HCT116 (cell line): ENCODE data around the gene ARHGEF11. TPM values are rescaled to one million over a fixed set of nuclear protein-coding genes. Genes with fewer than 3 reads are reported as not detected.

ENCODE experiments used
- ATAC-seq: fragments of 200-7000 bp; cut with Tn5 transposase; 2 replicates; pipeline ENCODE4 v1.9.1; 2020; ENCODE audit warnings: mild to moderate bottlenecking, moderate library complexity
- BruUV-seq: library from RNA; stranded (reverse); fragments of 400-500 nt; replicated peaks from 2 replicates; lab custom pipeline; 2021; lab: Mats Ljungman, UMichigan
- CTCF ChIA-PET: fragments of 300-600 bp; sonication (Branson Sonifier 250); formaldehyde crosslinking; loops from one replicate; lab custom pipeline; 2021; ENCODE audit warnings: antibody characterized with exemption; lab: Charles Lee
- POLR2A ChIA-PET: fragments of 300-600, 350-600 bp; sonication (Branson Sonifier 250); formaldehyde crosslinking; loops from one replicate; lab custom pipeline; 2021; ENCODE audit warnings: antibody characterized with exemption; lab: Charles Lee
- RAD21 ChIA-PET, 2 experiments: fragments of 300-600 bp; sonication (Branson Sonifier 250); formaldehyde crosslinking; loops; one replicate each; lab custom pipeline; 2023; ENCODE audit warnings: low total read pairs in 2 of 2; ENCODE audit not compliant: uncharacterized antibody in 2 of 2, unreplicated experiment in 2 of 2, low non-redundant PET in 1 of 2; lab: Charles Lee
- DNase-seq: peaks from one replicate; pipeline ENCODE4 v3.0.0-alpha.2; 2010; ENCODE audit warnings: low read depth, low spot score
- H2AFZ ChIP-seq: fragments of 200-600 bp; shearing (Covaris generic), sonication (generic); 2 replicates; pipeline ENCODE4 v1.6.1; 2017; ENCODE audit warnings: low read depth, mixed run types, mixed read lengths, antibody characterized with exemption, low read length; ENCODE audit not compliant: poor library complexity, severe bottlenecking
- H3K27ac ChIP-seq: 2 replicates; pipeline ENCODE4 v1.5.1; 2012; ENCODE audit warnings: low read depth, low read length
- H3K27me3 ChIP-seq: fragments of 200-600 bp; sonication (generic); 2 replicates; pipeline ENCODE4 v1.6.1; 2016; ENCODE audit warnings: mixed run types, low read length, mixed read lengths; ENCODE audit not compliant: insufficient read depth
- H3K36me3 ChIP-seq, 2 experiments: fragments of 200-500 bp in 1 of 2; fragments of 200-600 bp in 1 of 2; sonication (Bioruptor generic) in 1 of 2; sonication (generic) in 1 of 2; 2 replicates each; pipeline versions ENCODE4 v1.5.1 to v1.6.1; 2014 to 2016; ENCODE audit warnings: low read length in 2 of 2, inconsistent platforms in 1 of 2, mixed read lengths in 1 of 2, mixed run types in 1 of 2; ENCODE audit not compliant: insufficient read depth in 2 of 2, control insufficient read depth in 1 of 2
- H3K4me1 ChIP-seq, 2 experiments: fragments of 200-600 bp in 1 of 2; sonication (generic) in 1 of 2; 2 replicates each; pipeline versions ENCODE4 v1.5.1 to v1.6.1; 2012 to 2017; ENCODE audit warnings: low read length in 2 of 2, inconsistent platforms in 1 of 2, mild to moderate bottlenecking in 1 of 2, mixed read lengths in 1 of 2, mixed run types in 1 of 2, moderate library complexity in 1 of 2; ENCODE audit not compliant: insufficient read depth in 2 of 2, control insufficient read depth in 1 of 2
- H3K4me2 ChIP-seq: fragments of 200-600 bp; sonication (generic); 2 replicates; pipeline ENCODE4 v1.6.1; 2017; ENCODE audit warnings: mixed run types, low read length, mixed read lengths
- H3K4me3 ChIP-seq, 2 experiments: fragments of 200-600 bp in 1 of 2; sonication (generic) in 1 of 2; replicated peaks in 1 of 2; 2 replicates each; pipeline ENCODE4 v1.5.1; 2011 to 2016; ENCODE audit warnings: low read length in 2 of 2, control low read depth in 1 of 2, low read depth in 1 of 2, mild to moderate bottlenecking in 1 of 2, mixed read lengths in 1 of 2, mixed run types in 1 of 2
- H3K79me2 ChIP-seq: fragments of 200-600 bp; sonication (generic); 2 replicates; pipeline ENCODE4 v1.6.1; 2017; ENCODE audit warnings: mild to moderate bottlenecking, mixed run types, low read length, moderate library complexity, mixed read lengths; ENCODE audit not compliant: insufficient read depth
- H3K9ac ChIP-seq: fragments of 200-600 bp; sonication (generic); 2 replicates; pipeline ENCODE4 v1.6.1; 2016; ENCODE audit warnings: low read length, mixed read lengths
- H3K9me2 ChIP-seq: fragments of 200-600 bp; sonication (generic), shearing (Covaris generic); 2 replicates; pipeline ENCODE4 v1.6.1; 2017; ENCODE audit warnings: mixed run types, mild to moderate bottlenecking, moderate library complexity; ENCODE audit not compliant: insufficient read depth
- H3K9me3 ChIP-seq, 2 experiments: fragments of 200-500 bp in 1 of 2; fragments of 200-600 bp in 1 of 2; sonication (Bioruptor generic) in 1 of 2; sonication (generic) in 1 of 2; 2 replicates each; pipeline ENCODE4 v1.6.1; 2014 to 2017; ENCODE audit warnings: low read length in 2 of 2, mixed read lengths in 2 of 2, inconsistent platforms in 1 of 2, low read depth in 1 of 2, mild to moderate bottlenecking in 1 of 2, mixed run types in 1 of 2, moderate library complexity in 1 of 2; ENCODE audit not compliant: control insufficient read depth in 1 of 2, insufficient read depth in 1 of 2
- H4K20me1 ChIP-seq: fragments of 200-600 bp; sonication (generic), shearing (Covaris generic); 2 replicates; pipeline ENCODE4 v1.6.1; 2017; ENCODE audit warnings: mixed run types, mild to moderate bottlenecking, moderate library complexity; ENCODE audit not compliant: insufficient read depth
- ELF1 ChIP-seq: IDR thresholded peaks from 2 replicates; pipeline ENCODE4 v1.6.1; 2012; ENCODE audit warnings: low read depth, borderline replicate concordance
- EZH2 ChIP-seq: fragments of 200-600 bp; sonication (generic); IDR thresholded peaks from 2 replicates; pipeline ENCODE4 v1.6.1; 2017; ENCODE audit warnings: antibody characterized with exemption, mixed run types
- JUND ChIP-seq: IDR thresholded peaks from 2 replicates; pipeline ENCODE4 v1.6.1; 2012
- POLR2AphosphoS5 ChIP-seq: IDR thresholded peaks from 2 replicates; pipeline ENCODE4 v1.6.1; 2011; ENCODE audit warnings: mild to moderate bottlenecking, low read depth, low read length, moderate library complexity
- SIN3A ChIP-seq: IDR thresholded peaks from 2 replicates; pipeline ENCODE4 v1.6.1; 2012; ENCODE audit warnings: low read depth
- SRF ChIP-seq: IDR thresholded peaks from 2 replicates; pipeline ENCODE4 v1.6.1; 2012; ENCODE audit warnings: low read depth
- TCF7L2 ChIP-seq: IDR thresholded peaks from 2 replicates; pipeline ENCODE4 v1.7.0; 2011; ENCODE audit warnings: borderline replicate concordance, inconsistent platforms; ENCODE audit not compliant: insufficient read depth, insufficient read length; ENCODE audit errors: extremely low read depth
- YY1 ChIP-seq: IDR thresholded peaks from 2 replicates; pipeline ENCODE4 v1.6.1; 2011; ENCODE audit warnings: low read length, low read depth, moderate library complexity, mild to moderate bottlenecking; ENCODE audit not compliant: insufficient replicate concordance; ENCODE audit errors: extremely low read depth
- ZFX ChIP-seq: fragments of 450-650 bp; IDR thresholded peaks from 2 replicates; pipeline ENCODE4 v1.6.1; 2017
- ZNF274 ChIP-seq: fragments of 200-500 bp; sonication (Bioruptor generic); IDR thresholded peaks from 2 replicates; pipeline ENCODE4 v1.6.1; 2014; ENCODE audit warnings: mild to moderate bottlenecking, low read depth, low read length, inconsistent platforms
- intact Hi-C: fragments of 100-400 bp; cut with micrococcal nuclease; formaldehyde crosslinking; loops from 2 replicates; pipeline ENCODE4 v1.10.0; 2022
- total RNA-seq: library from RNA; stranded (reverse); gene quantifications from one replicate; pipeline ENCODE4 v1.2.1, GENCODE V29; 2021; ENCODE audit not compliant: unreplicated experiment
- TF ChIP-seq, protein P1 (sequence below): IDR thresholded peaks from 2 replicates; pipeline ENCODE4 v1.6.1; 2012
- TF ChIP-seq, protein P2 (sequence below): IDR thresholded peaks from 2 replicates; pipeline ENCODE4 v1.6.1; 2012; ENCODE audit warnings: low read depth

ARHGEF11 gene
- total RNA-seq, 1 experiment from 2014 or later = 28.9 TPM

DNA sequence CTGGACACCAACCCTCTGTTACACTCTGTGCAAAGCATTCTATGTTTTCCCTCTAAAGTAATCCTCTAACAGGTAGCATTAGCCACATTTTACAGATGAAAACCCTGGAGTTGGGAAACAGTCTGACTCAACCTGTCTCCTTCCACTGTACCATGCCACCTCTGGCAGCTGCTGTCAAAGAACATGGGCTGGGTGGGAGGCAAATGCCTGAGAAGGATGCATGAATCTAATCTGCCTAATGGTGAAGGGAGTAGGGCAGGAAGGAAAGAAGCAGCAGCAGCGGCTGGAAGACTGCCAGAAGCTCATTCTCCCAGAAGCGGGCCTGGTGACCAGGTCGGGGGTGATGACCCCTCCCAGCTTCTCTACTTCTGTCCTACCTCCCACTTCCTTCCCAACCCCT, 103.4 kb downstream of the ARHGEF11 start:
- H3K4me2 ChIP-seq = no peak overlapping the region
- no peak for ATAC-seq
- intact Hi-C loops = no loop called here
- CTCF ChIA-PET = no interaction called here
- DNase-seq = no peak
- TF ChIP-seq SIN3A (no peak), ZFX (no peak), EZH2 (no peak)
- TF ChIP-seq, protein P1, sequence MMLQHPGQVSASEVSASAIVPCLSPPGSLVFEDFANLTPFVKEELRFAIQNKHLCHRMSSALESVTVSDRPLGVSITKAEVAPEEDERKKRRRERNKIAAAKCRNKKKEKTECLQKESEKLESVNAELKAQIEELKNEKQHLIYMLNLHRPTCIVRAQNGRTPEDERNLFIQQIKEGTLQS = no peak
- TF ChIP-seq, all 23 proteins: peak for 0
- Histone ChIP-seq H3K27ac (no peak overlapping the region), H3K4me3 (no peak overlapping the region), H3K4me1 (peaks cover 0 to 7% of the 10 kb centered on the region in 2 experiments; a peak in 1 of 4 replicates), H3K9me2 (no peaks in the 10 kb centered on the region), H3K27me3 (no peaks in the 10 kb centered on the region), H3K79me2 (no peaks in the 10 kb centered on the region), H2AFZ (no peak overlapping the region), H3K9me3 (no peaks in the 10 kb centered on the region), H3K36me3 (peaks cover 16 to 23% of the 10 kb centered on the region in 2 experiments), H4K20me1 (no peaks in the 10 kb centered on the region), H3K9ac (no peak overlapping the region)
- ChIA-PET POLR2A (no interaction called here), RAD21 (no interaction called here)
- BruUV-seq = no TSS peak

DNA sequence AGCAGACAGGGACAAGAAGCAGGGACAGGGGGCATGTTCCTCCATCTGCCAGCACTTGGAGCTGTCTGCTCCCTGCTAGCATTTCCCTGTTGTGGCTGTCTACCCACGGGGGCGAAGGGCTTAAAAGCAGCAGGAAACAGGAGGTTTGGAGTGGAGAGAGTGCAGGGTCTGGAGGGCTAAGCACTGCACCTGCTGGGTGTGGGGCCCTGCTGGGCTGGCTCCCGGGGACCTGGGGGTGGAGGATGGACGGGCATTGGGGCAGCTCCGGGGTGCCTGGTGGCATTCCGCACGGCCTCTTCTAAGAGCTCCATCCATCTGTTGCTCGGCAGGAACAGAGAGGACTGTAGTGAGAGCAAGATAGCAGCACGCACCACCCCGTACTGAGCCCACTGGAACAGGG, 103.9 kb downstream of the ARHGEF11 start:
- POLR2A ChIA-PET = no interaction called here
- H3K4me1 ChIP-seq = peaks cover 0 to 7% of the 10 kb centered on the region in 2 experiments; a peak in 1 of 4 replicates
- BruUV-seq = no TSS peak
- no peaks in the 10 kb centered on the region for H3K27me3 ChIP-seq
- H3K27ac ChIP-seq = no peak overlapping the region
- H3K9ac ChIP-seq = no peak overlapping the region
- intact Hi-C loops = no loop called here
- RAD21 ChIA-PET = no interaction called here
- no peak overlapping the region for H3K4me3 ChIP-seq
- no peaks in the 10 kb centered on the region for H4K20me1 ChIP-seq
- no peaks in the 10 kb centered on the region for H3K79me2 ChIP-seq
- CTCF ChIA-PET = no interaction called here
- DNase-seq = no peak
- H2AFZ ChIP-seq = no peak overlapping the region
- peaks cover 13 to 19% of the 10 kb centered on the region in 2 experiments for H3K36me3 ChIP-seq
- H3K9me2 ChIP-seq = no peaks in the 10 kb centered on the region
- H3K9me3 ChIP-seq = no peaks in the 10 kb centered on the region
- no peak overlapping the region for H3K4me2 ChIP-seq
- no peak for ATAC-seq
- TF ChIP-seq SRF (no peak), YY1 (no peak), ZNF274 (no peak), ELF1 (no peak), TCF7L2 (no peak), JUND (no peak), POLR2AphosphoS5 (no peak)
- TF ChIP-seq, protein P2, sequence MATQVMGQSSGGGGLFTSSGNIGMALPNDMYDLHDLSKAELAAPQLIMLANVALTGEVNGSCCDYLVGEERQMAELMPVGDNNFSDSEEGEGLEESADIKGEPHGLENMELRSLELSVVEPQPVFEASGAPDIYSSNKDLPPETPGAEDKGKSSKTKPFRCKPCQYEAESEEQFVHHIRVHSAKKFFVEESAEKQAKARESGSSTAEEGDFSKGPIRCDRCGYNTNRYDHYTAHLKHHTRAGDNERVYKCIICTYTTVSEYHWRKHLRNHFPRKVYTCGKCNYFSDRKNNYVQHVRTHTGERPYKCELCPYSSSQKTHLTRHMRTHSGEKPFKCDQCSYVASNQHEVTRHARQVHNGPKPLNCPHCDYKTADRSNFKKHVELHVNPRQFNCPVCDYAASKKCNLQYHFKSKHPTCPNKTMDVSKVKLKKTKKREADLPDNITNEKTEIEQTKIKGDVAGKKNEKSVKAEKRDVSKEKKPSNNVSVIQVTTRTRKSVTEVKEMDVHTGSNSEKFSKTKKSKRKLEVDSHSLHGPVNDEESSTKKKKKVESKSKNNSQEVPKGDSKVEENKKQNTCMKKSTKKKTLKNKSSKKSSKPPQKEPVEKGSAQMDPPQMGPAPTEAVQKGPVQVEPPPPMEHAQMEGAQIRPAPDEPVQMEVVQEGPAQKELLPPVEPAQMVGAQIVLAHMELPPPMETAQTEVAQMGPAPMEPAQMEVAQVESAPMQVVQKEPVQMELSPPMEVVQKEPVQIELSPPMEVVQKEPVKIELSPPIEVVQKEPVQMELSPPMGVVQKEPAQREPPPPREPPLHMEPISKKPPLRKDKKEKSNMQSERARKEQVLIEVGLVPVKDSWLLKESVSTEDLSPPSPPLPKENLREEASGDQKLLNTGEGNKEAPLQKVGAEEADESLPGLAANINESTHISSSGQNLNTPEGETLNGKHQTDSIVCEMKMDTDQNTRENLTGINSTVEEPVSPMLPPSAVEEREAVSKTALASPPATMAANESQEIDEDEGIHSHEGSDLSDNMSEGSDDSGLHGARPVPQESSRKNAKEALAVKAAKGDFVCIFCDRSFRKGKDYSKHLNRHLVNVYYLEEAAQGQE = no peak
